ENCODE measurements around the gene UGGT2.
"Not testable (repeated sequence)": the region's sequence is repeated elsewhere in the genome, so short reads cannot be mapped to it uniquely, and the experiment has no call there.

UGGT2 gene

GRCh38 chr13:95931300-95932025, 121.7 kb downstream of the UGGT2 start:
- Histone ChIP-seq H3K9ac (no peak overlapping the region), H3K27me3 (no peaks in the 10 kb centered on the region), H3K36me3 (no peaks in the 10 kb centered on the region), H3K4me3 (no peak overlapping the region), H3K9me3 (peaks cover 36% of the 10 kb centered on the region), H3K4me2 (no peak overlapping the region), H3K27ac (no peak overlapping the region), H3K4me1 (no peaks in the 10 kb centered on the region), H4K20me1 (no peaks in the 10 kb centered on the region)
- no peak for TF ChIP-seq Cebpa-rat (IDR thresholded peaks at IDR 0.05)

GRCh38 chr13:95929430-95929829, 123.8 kb downstream of the UGGT2 start:
- Histone ChIP-seq H4K20me1 (no peaks in the 10 kb centered on the region), H3K9ac (no peak overlapping the region), H3K36me3 (no peaks in the 10 kb centered on the region), H3K27me3 (no peaks in the 10 kb centered on the region), H3K4me1 (no peaks in the 10 kb centered on the region), H3K4me3 (no peak overlapping the region), H3K9me3 (peaks cover 36% of the 10 kb centered on the region), H3K27ac (no peak overlapping the region), H3K4me2 (no peak overlapping the region)
- TF ChIP-seq Cebpa-rat (IDR thresholded peaks at IDR 0.05): no peak

GRCh38 chr13:95928367-95928906, 124.8 kb downstream of the UGGT2 start:
- H3K4me3 ChIP-seq, H3K9ac ChIP-seq, H4K20me1 ChIP-seq, H3K4me2 ChIP-seq, H3K4me1 ChIP-seq, H3K27ac ChIP-seq, H3K36me3 ChIP-seq, H3K27me3 ChIP-seq: not testable (repeated sequence)
- peaks cover 36% of the 10 kb centered on the region for H3K9me3 ChIP-seq

GRCh38 chr13:95926231-95926630, 127.0 kb downstream of the UGGT2 start:
- no peak for TF ChIP-seq Cebpa-rat (IDR thresholded peaks at IDR 0.05)
- Histone ChIP-seq H3K36me3 (no peaks in the 10 kb centered on the region), H3K4me3 (no peak overlapping the region), H3K9me3 (peaks cover 33% of the 10 kb centered on the region), H3K4me2 (no peak overlapping the region), H4K20me1 (no peaks in the 10 kb centered on the region), H3K9ac (no peak overlapping the region), H3K27me3 (no peaks in the 10 kb centered on the region), H3K4me1 (no peaks in the 10 kb centered on the region), H3K27ac (no peak overlapping the region)

GRCh38 chr13:95924389-95924994, 128.7 kb downstream of the UGGT2 start:
- H3K4me2 ChIP-seq: no peak overlapping the region
- no peaks in the 10 kb centered on the region for H3K4me1 ChIP-seq
- no peak overlapping the region for H3K9ac ChIP-seq
- TF ChIP-seq Cebpa-rat (IDR thresholded peaks at IDR 0.05): no peak
- no peaks in the 10 kb centered on the region for H3K36me3 ChIP-seq
- H3K9me3 ChIP-seq: peaks cover 15% of the 10 kb centered on the region
- no peaks in the 10 kb centered on the region for H3K27me3 ChIP-seq
- H4K20me1 ChIP-seq: no peaks in the 10 kb centered on the region
- no peak overlapping the region for H3K27ac ChIP-seq
- no peak overlapping the region for H3K4me3 ChIP-seq

- Histone ChIP-seq H4K20me1 (no peaks in the 10 kb centered on the region), H3K27ac (no peak overlapping the region), H3K36me3 (no peaks in the 10 kb centered on the region), H3K4me3 (no peak overlapping the region), H3K27me3 (no peaks in the 10 kb centered on the region), H3K9me3 (no peaks in the 10 kb centered on the region), H3K4me2 (no peak overlapping the region), H3K4me1 (no peaks in the 10 kb centered on the region), H3K9ac (no peak overlapping the region)
- TF ChIP-seq Cebpa-rat (IDR thresholded peaks at IDR 0.05): no peak
Measured at GRCh38 chr13:95921485-95921884, 131.7 kb downstream of the UGGT2 start.

- H3K36me3 ChIP-seq: no peaks in the 10 kb centered on the region
- H3K4me1 ChIP-seq: no peaks in the 10 kb centered on the region
- no peaks in the 10 kb centered on the region for H4K20me1 ChIP-seq
- H3K4me3 ChIP-seq: no peak overlapping the region
- no peak overlapping the region for H3K4me2 ChIP-seq
- no peak overlapping the region for H3K27ac ChIP-seq
- H3K27me3 ChIP-seq: no peaks in the 10 kb centered on the region
- TF ChIP-seq Cebpa-rat (IDR thresholded peaks at IDR 0.05): no peak
- no peaks in the 10 kb centered on the region for H3K9me3 ChIP-seq
- no peak overlapping the region for H3K9ac ChIP-seq
Measured at GRCh38 chr13:95920485-95920884, 132.7 kb downstream of the UGGT2 start.

- TF ChIP-seq Cebpa-rat (IDR thresholded peaks at IDR 0.05): no peak
- H4K20me1 ChIP-seq: no peaks in the 10 kb centered on the region
- H3K36me3 ChIP-seq: no peaks in the 10 kb centered on the region
- H3K27ac ChIP-seq: no peak overlapping the region
- no peaks in the 10 kb centered on the region for H3K27me3 ChIP-seq
- H3K4me3 ChIP-seq: no peak overlapping the region
- H3K4me2 ChIP-seq: no peak overlapping the region
- no peaks in the 10 kb centered on the region for H3K9me3 ChIP-seq
- H3K9ac ChIP-seq: no peak overlapping the region
- H3K4me1 ChIP-seq: no peaks in the 10 kb centered on the region
Measured at GRCh38 chr13:95918860-95919259, 134.3 kb downstream of the UGGT2 start.

- Histone ChIP-seq H4K20me1 (no peaks in the 10 kb centered on the region), H3K9me3 (0 out of 2 replicates have a peak, but pooled peaks cover 3% of the 10 kb centered on the region), H3K9ac (no peak overlapping the region), H3K36me3 (no peaks in the 10 kb centered on the region), H3K27me3 (no peaks in the 10 kb centered on the region), H3K4me3 (no peak overlapping the region), H3K4me2 (no peak overlapping the region), H3K27ac (no peak overlapping the region), H3K4me1 (no peaks in the 10 kb centered on the region)
- no peak for TF ChIP-seq Cebpa-rat (IDR thresholded peaks at IDR 0.05)
Measured at GRCh38 chr13:95914991-95915501, 138.2 kb downstream of the UGGT2 start.

GRCh38 chr13:95906999-95907398, 146.2 kb downstream of the UGGT2 start:
- Histone ChIP-seq H3K9me3 (0 out of 2 replicates have a peak, but pooled peaks cover 6% of the 10 kb centered on the region), H4K20me1 (no peaks in the 10 kb centered on the region), H3K27ac (no peak overlapping the region), H3K36me3 (no peaks in the 10 kb centered on the region), H3K4me1 (no peaks in the 10 kb centered on the region), H3K27me3 (no peaks in the 10 kb centered on the region), H3K9ac (no peak overlapping the region), H3K4me2 (no peak overlapping the region), H3K4me3 (no peak overlapping the region)
- no peak for TF ChIP-seq Cebpa-rat (IDR thresholded peaks at IDR 0.05)

Data from BLaER1 (cell line).